Measurements from ENCODE around the gene FRMPD1.
A peak's percentile ranks its signal among the peaks of the same experiment; 100 is the strongest.
"Not testable (repeated sequence)": the region's sequence is repeated elsewhere in the genome, so short reads cannot be mapped to it uniquely, and the experiment has no call there.

The FRMPD1 gene

DNA sequence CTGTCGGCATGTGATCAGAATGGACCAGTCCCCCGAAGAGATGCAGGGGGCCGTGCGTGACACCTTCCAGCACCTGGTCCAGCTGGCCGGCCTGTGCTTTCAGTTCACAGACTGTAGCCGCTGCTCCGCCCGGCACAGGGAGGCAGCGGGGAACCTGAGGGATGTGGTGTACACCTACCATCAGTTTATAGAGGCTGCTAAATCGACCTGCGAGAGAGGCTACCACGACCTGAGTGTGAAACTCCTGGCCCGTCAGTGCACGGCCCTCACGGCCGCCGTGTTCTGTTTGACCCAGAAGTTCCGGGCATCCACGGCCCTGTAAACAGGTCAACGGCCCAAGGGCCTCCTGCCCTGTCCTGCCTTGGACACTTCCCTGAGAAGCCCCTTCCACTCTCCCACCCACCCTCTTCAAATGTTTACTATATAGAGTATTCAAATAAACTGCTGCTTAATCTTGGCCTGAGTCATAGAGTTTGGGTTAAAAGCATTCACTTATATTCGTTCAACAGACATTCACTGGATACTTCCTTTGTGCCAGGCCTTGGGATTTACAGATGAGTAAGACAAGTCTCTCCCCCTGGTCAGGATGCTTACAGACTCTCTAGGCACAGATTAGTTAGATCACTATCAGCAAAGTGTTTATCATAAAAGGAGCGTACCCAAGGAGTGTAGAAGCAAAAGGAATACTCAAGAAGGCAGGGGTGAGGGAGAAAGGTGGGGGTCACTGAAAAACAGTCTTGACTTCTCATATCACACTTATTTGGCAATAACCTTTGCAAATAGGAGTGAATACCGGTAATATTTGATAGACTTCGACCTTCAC, 95.9 kb downstream of the FRMPD1 start:
- DNase-seq: no peak

DNA sequence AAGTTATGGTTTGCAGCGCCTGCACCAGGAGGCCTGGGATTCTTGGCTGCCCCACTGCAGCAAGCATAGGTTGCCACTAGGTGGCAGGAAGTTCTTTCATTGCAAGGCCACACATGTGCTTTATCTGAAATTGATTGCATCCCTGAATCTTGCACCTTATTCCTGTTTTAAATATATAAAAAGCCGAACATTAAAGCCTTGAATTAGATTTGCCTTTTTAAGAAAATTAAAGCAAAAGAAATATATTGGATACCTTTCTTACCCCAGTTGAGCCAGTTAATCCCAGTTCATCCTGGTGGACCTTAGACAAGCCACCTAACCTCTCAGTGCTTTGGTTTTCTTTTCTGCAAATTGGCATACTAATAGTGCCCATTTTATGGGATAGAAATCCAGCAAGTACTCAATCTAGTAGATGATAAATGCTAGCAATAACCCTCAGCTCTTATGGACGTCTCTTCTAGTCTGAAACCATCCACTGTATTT, 96.6 kb downstream of the FRMPD1 start:
- DNase-seq: peak; percentile 20

DNA sequence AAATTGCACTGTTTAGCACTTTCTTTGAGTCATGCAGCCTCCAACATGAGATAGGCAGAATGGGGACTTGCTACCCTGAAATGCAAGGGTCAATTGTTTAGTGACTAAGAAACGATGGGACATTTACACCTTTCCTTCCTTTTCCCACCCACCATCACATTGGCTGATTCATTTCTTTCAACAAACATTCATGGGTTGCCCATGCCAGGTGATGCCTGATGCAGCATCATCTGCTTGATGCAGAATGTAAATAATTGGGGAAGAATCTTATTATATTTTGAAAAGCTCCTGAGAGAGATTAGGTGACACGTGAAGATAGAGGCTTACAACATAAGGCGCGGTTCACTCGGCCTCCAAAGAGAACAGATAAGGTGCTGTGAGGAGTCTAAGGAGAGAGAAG, 98.4 kb downstream of the FRMPD1 start:
- no peak for DNase-seq

DNA sequence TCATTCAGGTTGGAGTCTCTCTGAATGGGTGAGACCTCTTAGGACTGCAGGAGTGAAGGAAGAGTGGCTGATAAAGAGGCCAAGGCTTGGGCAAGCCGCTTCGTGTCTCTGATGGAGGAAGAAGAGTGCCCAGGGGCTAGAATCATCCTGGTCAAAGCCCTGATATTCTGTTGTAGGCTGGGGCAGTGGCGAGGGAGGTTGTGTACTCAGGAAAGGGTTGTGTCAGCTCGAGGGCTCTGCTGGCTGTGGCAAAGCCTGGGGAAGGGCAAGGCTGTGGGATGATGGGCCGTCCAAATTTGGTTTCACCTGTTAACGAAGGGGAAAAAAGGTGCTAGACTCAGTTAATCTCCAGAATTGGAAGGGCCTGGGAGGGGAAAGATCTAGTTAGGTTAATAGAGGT, 100.4 kb downstream of the FRMPD1 start:
- no peak for DNase-seq

DNA sequence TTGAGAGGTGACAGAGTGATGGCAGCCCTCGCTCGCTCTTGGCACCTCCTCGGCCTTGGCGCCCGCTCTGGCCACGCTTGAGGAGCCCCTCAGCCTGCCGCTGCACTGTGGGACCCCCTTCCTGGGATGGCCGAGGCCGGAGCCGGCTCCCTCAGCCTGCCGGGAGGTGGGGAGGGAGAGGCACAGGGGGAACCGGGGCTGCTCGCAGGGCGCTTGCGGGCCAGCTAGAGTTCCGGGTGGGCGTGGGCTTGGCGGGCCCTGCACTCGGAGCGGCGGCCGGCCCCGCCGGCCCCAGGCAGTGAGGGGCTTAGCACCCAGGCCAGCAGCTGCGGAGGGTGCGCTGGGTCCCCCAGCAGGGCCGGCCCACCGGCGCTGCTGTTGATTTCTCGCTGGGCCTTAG, 101.0 kb downstream of the FRMPD1 start:
- not testable (repeated sequence) for DNase-seq

DNA sequence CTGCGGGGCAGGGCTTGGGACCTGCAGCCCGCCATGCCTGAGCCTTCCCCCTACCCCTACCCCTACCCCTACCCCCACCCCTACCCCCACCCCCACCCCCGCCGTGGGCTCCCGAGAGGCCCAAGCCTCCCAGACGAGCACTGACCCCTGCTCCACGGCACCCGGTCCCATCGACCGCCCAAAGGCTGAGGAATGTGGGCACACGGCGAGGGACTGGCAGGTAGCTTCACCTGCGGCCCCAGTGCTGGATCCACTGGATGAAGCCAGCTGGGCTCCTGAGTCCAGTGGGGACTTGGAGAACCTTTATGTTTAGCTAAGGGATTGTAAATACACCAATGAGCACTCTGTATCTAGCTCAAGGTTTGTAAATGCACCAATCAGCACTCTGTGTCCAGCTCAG, 101.4 kb downstream of the FRMPD1 start:
- DNase-seq: not testable (repeated sequence)

DNA sequence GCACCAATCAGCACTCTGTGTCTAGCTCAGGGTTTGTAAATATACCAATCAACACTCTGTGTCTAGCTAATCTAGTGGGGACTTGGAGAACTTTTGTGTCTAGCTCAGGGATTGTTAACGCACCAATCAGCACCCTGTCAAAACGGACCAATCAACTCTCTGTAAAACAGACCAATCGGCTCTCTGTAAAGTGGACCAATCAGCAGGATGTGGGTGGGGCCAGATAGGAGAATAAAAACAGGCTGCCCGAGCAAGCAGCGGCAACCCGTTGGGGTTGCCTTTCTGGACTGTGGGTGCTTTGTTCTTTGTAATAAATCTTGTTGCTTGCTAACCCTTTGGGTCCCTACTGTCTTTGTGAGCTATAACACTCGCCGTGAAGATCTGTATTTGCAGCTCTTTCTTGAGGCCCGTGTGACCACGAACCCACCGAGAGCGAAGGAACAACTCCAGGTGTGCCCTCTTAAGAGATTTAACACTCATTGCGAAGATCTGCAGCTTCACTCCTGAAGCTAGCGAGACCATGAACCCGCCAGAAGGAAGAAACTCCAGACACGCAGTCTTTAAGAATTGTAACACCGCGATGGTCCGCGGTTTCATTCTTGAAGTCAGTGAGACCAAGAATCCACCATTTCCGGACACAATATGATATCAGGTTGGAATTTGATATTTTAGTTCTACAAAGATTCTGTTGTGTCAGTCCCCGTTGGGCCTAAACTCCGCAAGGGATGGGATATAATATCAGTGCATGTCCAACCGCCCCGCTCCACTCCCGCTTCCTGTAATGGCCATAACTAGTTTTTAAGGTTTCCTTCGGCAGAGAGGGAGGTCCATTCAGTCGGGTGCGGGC, 102.1 kb downstream of the FRMPD1 start:
- DNase-seq: no peak

DNA sequence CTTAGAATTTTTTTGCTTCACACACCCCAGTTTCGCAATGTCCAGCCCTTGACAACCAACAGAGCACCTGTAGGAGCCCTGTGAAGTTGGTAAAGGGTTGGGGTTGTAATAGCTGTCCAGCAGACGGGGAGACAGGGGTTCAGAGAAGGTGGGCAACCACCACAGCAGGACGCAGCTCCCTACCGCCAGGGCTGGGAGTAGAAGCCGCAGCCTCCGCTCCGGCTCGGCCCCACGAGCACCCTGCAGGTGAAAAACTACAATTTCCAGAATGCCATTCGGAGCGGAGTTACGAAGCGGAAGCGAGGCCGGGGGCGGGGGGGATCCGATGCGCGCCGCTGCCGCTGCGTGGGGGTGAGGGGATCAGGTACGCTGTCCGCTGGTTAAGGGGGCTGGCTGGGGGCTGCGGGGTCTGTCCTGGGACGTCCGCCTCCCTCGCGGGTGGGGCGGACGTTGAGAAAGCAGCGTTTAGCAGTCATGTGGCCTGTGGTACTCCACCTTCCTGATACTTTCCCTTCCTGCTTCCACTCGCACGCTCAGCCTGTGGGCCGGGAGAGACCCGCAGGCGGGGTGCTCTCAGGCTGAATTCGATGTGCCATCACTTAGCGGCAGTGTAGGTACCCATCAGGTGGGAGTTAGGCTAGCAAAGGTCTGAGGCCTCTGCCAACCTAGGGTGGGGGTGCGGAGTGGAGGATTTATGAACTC, 102.9 kb downstream of the FRMPD1 start, which contains the start of gene TRMT10B:
TSS of gene TRMT10B (plus strand) at position 317 of the 702 bp plus-strand sequence. CDS start 8,127 bp downstream, outside the sequence.
- peak; percentile 44 for DNase-seq

DNA sequence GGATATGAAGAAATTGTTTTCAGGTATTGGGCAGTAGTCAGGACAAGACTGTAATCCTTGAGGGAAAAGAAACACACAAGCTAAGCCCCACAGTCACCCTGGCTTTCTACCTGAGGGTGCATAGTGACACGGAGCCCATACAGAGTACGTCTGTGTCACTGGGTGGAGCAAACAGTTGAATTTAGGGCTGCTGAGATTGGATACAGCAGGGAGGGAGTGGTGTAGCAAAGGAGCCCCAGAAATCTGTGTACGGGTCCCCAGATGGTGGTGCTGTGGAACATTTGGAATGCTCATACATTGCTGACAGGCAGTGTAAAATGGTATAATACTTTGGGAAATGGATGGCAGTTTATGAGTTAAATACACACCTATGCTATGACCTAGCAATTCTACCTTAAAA, 108.0 kb downstream of the FRMPD1 start:
- no peak for DNase-seq

DNA sequence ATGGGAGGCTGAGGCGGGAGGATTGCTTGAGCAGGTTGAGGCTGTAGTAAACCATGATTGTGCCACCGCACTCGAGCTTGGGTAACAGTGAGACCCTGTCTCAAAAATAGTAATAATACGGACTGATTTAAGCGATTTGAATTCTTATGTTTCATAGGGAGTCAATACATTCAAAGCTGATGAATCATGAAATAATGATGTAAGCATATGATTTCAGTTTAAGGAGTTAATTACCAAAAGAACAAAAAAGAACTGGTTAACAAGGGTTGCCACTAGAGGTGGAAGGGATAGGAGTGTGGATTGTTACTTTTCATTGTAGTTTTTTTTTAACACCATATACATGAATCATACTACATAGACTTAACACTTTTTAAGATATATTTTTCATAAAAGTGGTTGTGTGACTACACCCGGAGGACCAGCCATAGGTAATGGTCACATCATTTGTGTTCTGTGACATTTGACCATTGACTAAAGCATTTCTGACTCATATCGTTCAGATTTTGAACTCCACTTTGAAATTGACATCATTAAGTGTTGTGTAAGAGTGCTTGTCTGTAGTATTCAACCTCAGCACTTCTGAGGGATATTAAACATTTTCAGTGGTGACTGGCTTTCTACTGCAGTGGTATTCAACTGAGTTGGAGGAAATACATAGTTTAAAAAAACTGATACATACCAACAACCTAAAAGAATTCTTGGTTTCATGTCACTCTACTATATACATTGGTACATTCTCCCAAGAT, 109.8 kb downstream of the FRMPD1 start:
- no peak for DNase-seq

DNA sequence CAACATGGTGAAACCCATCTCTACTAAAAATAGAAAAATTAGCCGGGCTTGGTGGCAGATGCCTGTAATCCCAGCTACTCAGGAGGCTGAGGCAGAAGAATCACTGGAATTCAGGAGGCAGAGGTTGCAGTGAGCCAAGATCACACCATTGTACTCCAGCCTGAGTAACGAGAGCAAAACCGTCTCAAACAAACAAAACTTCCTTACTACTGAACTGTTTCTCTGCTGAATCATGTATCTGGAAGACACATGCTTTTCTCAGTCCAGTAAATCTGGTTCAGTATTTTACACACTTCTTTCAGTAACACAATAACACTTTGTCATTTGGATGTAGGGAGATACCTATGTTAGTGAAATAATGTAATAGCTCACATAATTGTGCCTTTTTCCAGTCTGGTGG, 110.8 kb downstream of the FRMPD1 start:
- no peak for DNase-seq

DNA sequence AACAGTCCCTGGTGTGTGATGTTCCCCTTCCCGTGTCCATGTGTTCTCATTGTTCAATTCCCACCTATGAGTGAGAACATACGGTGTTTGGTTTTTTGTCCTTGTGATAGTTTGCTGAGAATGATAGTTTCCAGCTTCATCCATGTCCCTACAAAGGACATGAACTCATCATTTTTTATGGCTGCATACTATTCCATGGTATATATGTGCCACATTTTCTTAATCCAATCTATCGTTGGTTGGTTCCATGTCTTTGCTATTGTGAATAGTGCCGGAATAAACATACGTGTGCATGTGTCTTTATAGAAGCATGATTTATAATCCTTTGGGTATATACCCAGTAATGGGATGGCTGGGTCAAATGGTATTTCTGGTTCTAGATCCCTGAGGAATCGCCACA, 114.5 kb downstream of the FRMPD1 start:
- not testable (repeated sequence) for DNase-seq

DNA sequence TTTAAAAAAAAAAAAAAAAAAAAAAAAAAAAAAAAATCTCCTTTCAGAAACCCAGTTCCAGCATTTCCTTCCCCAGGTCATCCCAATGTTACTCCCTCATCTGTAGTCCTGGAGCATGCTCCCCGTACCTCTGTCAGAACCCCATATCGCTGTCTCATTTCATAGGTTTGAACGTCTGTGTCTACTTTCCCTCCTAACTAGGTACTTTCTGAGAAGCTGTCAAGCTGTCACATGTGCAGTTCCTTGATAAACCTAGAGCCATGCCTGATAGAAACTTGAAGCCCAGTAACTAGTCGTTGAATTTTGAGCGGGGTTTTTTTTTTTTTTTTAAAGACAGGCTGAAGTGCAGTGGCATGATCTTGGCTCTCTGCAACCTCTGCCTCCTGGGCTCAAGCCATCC, 118.6 kb downstream of the FRMPD1 start:
- no peak for DNase-seq

DNA sequence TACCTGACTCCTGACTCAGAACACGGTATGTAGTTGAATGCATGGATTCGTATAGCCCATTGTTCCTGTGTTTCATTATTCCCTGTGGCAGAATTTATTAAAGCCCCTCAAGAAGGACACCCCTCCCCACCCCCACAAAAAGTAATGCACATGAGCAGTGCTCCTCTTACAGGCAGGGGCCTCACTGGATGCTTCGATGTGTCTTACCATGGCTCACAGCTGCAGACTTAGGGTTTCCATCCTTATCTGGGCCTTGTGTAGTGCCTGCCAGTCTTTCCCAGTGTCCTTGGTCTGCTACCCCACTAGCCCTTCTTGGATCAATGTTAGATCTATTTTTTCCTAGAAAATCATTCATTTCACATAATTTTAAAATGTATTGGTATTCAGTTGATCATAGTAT, 119.2 kb downstream of the FRMPD1 start:
- no peak for DNase-seq

DNA sequence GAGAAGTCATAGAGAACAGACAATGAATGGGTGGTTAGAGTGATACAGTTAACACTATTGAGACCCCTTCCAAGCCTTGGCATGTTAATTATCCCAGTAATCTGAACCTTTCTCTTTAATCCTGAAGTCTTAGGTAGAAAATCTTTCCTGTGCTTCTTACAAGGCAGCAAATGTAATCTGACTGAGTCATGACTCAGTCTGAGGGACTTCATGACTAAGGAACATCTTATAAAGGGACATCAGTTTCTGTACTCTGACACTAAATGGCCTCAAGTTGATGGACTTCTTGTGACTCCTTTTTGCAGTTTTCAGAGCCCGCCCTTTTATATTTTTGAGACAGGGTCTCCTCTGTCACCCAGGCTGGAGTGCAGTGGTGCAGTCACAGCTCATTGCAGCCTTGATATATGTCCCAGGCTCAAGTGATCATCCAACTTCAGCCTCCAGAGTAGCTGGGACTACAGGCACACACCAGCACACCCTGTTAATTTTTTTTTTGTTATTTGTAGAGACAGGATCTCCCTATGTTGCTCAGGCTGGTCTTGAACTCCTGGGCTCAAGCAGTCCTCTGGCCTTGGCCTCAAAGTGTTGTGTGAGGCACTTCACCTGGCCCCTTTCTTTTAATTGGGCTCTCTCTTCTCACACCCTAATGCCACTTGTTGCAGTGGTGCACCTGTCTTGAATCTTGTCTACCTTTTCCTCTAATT, 124.6 kb downstream of the FRMPD1 start:
- no peak for DNase-seq

DNA sequence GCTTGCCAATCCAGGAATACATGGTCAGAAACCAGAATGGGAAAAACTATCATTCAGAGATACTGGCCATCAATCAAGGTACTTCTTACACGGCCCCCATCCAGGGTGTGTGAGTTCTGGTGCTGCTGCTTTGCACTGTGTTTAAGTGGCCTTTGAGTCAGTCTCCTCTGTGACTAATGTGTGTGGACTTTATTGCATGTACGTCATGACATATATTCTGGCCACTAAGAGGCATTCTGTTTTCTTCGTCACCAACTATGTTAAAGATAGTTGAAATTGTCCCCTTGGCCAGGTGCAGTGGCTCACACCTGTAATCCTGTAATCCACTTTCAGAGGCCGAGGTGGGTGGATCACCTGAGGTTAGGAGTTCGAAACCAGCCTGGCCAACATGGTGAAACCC, 125.6 kb downstream of the FRMPD1 start:
- DNase-seq: no peak

DNA sequence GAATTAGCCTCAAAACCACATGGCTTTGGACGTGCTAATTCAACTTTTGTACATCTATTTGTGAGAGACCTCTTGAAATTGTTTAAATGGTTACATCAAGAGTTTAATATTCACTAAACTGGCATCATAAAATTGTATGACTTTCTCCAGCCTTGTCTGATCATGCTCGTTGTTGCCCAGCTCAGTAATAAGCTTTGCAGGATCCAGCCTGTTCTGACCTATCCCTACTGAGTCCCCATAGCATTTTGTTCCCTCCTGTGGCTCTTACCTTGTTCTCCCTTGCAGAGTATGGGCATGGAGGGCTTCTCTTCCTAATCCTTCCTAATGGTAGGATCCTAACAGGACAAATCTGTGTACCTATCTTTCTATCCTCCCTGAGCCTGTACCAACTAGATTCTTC, 127.8 kb downstream of the FRMPD1 start:
- no peak for DNase-seq

DNA sequence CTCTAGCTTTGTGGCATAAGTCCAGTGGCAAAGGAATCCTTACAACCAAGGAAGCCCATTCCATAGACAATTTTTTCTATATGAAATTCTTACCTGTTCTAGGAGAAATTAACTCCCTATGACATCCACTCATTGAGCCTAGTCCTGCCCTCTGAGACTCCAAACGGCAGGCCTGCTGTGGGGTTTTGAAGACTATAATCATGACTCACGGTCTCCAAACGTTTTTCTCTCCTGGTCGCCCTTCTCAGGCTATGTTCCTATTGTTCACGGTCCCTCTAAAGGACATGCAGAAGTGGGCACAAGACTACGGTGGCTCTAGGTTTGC, 133.5 kb downstream of the FRMPD1 start:
- no peak for DNase-seq

DNA sequence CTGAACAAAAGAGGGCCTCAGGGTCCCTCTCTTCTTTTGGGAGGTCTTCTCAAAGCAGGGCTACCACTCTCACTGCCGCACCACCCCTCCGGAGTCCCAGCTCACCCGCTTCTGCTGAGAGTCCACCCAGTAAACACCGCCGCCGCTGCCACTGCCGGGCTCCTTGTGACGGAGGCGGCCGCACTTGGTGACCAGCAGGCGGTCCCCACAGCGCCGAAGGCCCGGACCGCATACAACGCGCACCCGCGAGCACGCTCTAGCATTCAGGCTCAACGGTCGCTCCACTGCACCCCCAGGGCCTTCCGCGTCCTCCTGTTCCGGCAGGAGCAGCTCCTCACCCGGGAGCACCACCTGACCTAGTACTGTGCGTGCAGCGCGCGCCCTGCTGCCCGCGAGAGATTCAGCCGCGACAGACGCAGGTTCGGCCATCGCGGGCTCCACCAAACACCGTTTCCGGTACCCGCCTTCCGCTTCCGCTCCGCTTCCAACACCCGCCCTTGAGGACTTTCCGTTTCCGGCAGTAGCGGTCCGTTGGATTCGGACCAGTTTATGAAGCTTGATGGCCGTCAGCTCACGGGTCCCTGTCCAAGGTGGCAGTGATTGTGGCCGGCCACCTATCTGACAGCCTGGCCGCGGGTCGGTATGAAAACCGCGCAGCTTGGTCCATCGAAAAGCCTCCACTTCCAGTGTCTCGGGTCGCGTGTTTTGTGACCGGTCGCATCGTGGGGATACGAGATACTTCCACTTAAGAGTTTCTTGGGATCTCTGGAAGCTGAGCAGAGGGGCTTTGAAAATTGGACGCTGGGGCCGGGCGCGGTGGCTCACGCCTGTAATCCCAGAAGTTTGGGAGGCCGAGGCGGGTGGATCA, 134.1 kb downstream of the FRMPD1 start, which contains the start of gene EXOSC3:
TSS of gene EXOSC3 (minus strand) at position 449 of the 868 bp plus-strand sequence. CDS start at position 429, 20 bp downstream.
- DNase-seq: peak; percentile 76

DNA sequence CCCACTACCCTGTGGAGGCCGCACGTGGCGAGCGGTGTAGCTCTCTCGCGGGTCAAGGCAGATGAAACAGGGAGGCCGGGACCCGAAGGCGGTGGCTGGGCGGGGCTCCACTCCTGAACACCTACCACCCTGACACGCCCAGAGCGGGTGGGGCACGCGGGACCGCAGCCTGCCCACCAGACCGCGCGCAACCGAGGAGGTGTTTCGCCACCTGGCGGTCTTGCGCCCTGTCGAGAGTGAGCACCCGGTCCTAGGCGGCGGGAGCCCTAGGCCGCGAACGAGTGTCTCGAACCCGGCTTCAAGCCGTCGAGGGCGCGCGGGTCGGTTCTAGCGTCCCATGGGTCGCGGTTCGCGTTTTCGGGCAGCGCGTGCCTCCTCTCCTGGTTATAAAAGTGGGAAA, 136.3 kb downstream of the FRMPD1 start:
- no peak for DNase-seq

DNA sequence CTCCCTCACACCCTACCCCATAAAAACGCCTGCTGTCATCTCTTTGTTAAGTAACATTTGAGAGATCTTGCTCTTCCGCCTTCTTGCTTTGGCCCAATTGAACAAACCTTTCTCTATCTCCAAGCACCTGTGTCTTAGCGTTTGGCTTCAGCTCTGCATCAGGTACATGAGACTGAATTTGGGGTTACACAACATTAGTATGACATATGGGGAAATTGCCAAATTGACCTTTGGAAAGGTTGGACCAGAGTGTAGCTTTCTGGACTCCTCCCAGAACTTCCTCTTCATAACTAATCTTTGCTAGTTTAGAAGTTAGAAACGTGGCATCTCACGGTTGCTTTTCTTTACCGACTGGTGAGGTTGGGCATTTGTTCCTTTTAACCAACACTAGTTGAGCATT, 137.6 kb downstream of the FRMPD1 start:
- DNase-seq: no peak
